WTC11 (cell line): ENCODE measurements around the gene ENO2.
"Not testable (repeated sequence)": the region's sequence is repeated elsewhere in the genome, so short reads cannot be mapped to it uniquely, and the experiment has no call there.

Experiments used
- CBFB ChIP-seq: sonication (generic); formaldehyde crosslinking; IDR thresholded peaks from 2 replicates; pipeline ENCODE4 v1.8.1; 2022; ENCODE audit warnings: mild to moderate bottlenecking, low read depth, missing genetic modification reagents
- MAX ChIP-seq: sonication (generic); formaldehyde crosslinking; IDR thresholded peaks from 2 replicates; pipeline ENCODE4 v1.8.0; 2022; ENCODE audit warnings: mild to moderate bottlenecking, missing genetic modification reagents
- TEAD1 ChIP-seq: sonication (generic); formaldehyde crosslinking; IDR thresholded peaks from 2 replicates; pipeline ENCODE4 v1.8.0; 2022; ENCODE audit warnings: mild to moderate bottlenecking, missing genetic modification reagents
- ZNF281 ChIP-seq: sonication (generic); formaldehyde crosslinking; IDR thresholded peaks from 2 replicates; pipeline ENCODE4 v1.8.0; 2023; ENCODE audit warnings: mild to moderate bottlenecking, missing genetic modification reagents
- ZNF512 ChIP-seq: sonication (generic); formaldehyde crosslinking; IDR thresholded peaks from 2 replicates; pipeline ENCODE4 v1.8.1; 2022; ENCODE audit warnings: missing genetic modification reagents, borderline replicate concordance
- TF ChIP-seq, protein P1 (sequence below): fragments of 200-600 bp; IDR thresholded peaks from 2 replicates; pipeline ENCODE4 v1.8.0; 2022; ENCODE audit warnings: antibody characterized with exemption
- TF ChIP-seq, protein P2 (sequence below): sonication (generic); formaldehyde crosslinking; IDR thresholded peaks from 2 replicates; pipeline ENCODE4 v1.8.1; 2022; ENCODE audit warnings: mild to moderate bottlenecking, missing genetic modification reagents, moderate library complexity, borderline replicate concordance
- TF ChIP-seq, protein P3 (sequence below): sonication (generic); formaldehyde crosslinking; conservative IDR thresholded peaks from 2 replicates; pipeline ENCODE4 v1.8.1; 2022; ENCODE audit warnings: mild to moderate bottlenecking, missing genetic modification reagents
- TF ChIP-seq, protein P4 (sequence below): sonication (generic); formaldehyde crosslinking; IDR thresholded peaks from 2 replicates; pipeline ENCODE4 v1.8.0; 2022; ENCODE audit warnings: missing genetic modification reagents

DNA sequence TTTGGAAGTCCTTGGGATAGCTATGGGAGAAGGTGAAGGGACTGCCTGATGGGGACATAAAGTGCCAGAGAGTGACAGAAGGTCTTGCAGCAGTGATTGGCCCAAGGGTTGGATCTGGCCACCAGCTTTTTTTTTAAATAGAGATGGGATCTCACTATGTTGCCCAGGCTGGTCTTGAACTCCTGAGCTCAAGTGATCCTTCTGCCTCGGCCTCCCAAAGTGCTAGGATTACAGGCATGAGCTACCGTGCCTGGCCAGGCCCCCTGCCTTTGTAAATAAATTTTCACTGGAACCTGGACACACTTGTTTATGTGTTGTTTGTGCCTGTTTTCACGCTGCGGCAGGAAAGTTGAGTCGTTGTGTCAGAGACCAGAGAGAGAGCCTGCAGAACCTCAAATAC, 49.1 kb upstream of the ENO2 start:
- TF ChIP-seq ZNF512 (CRISPR knock-in tag); TEAD1 (CRISPR knock-in tag); MAX (CRISPR knock-in tag); ZNF281 (CRISPR knock-in tag); CBFB: not testable (repeated sequence)
- TF ChIP-seq, protein P1, sequence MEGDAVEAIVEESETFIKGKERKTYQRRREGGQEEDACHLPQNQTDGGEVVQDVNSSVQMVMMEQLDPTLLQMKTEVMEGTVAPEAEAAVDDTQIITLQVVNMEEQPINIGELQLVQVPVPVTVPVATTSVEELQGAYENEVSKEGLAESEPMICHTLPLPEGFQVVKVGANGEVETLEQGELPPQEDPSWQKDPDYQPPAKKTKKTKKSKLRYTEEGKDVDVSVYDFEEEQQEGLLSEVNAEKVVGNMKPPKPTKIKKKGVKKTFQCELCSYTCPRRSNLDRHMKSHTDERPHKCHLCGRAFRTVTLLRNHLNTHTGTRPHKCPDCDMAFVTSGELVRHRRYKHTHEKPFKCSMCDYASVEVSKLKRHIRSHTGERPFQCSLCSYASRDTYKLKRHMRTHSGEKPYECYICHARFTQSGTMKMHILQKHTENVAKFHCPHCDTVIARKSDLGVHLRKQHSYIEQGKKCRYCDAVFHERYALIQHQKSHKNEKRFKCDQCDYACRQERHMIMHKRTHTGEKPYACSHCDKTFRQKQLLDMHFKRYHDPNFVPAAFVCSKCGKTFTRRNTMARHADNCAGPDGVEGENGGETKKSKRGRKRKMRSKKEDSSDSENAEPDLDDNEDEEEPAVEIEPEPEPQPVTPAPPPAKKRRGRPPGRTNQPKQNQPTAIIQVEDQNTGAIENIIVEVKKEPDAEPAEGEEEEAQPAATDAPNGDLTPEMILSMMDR: not testable (repeated sequence)
- TF ChIP-seq, protein P2, sequence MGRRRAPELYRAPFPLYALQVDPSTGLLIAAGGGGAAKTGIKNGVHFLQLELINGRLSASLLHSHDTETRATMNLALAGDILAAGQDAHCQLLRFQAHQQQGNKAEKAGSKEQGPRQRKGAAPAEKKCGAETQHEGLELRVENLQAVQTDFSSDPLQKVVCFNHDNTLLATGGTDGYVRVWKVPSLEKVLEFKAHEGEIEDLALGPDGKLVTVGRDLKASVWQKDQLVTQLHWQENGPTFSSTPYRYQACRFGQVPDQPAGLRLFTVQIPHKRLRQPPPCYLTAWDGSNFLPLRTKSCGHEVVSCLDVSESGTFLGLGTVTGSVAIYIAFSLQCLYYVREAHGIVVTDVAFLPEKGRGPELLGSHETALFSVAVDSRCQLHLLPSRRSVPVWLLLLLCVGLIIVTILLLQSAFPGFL (CRISPR knock-in tag): not testable (repeated sequence)
- TF ChIP-seq, protein P3, sequence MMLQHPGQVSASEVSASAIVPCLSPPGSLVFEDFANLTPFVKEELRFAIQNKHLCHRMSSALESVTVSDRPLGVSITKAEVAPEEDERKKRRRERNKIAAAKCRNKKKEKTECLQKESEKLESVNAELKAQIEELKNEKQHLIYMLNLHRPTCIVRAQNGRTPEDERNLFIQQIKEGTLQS (CRISPR knock-in tag): not testable (repeated sequence)
- TF ChIP-seq, protein P4, sequence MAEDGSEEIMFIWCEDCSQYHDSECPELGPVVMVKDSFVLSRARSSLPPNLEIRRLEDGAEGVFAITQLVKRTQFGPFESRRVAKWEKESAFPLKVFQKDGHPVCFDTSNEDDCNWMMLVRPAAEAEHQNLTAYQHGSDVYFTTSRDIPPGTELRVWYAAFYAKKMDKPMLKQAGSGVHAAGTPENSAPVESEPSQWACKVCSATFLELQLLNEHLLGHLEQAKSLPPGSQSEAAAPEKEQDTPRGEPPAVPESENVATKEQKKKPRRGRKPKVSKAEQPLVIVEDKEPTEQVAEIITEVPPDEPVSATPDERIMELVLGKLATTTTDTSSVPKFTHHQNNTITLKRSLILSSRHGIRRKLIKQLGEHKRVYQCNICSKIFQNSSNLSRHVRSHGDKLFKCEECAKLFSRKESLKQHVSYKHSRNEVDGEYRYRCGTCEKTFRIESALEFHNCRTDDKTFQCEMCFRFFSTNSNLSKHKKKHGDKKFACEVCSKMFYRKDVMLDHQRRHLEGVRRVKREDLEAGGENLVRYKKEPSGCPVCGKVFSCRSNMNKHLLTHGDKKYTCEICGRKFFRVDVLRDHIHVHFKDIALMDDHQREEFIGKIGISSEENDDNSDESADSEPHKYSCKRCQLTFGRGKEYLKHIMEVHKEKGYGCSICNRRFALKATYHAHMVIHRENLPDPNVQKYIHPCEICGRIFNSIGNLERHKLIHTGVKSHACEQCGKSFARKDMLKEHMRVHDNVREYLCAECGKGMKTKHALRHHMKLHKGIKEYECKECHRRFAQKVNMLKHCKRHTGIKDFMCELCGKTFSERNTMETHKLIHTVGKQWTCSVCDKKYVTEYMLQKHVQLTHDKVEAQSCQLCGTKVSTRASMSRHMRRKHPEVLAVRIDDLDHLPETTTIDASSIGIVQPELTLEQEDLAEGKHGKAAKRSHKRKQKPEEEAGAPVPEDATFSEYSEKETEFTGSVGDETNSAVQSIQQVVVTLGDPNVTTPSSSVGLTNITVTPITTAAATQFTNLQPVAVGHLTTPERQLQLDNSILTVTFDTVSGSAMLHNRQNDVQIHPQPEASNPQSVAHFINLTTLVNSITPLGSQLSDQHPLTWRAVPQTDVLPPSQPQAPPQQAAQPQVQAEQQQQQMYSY (CRISPR knock-in tag): not testable (repeated sequence)
